SK-N-SH treated with all-trans-retinoic acid at 6 μM for 48 hours (cell line): ENCODE data around the gene RNF115.

ENCODE experiments used
- ATAC-seq: fragments of 200-7000 bp; cut with Tn5 transposase; 3 replicates; pipeline ENCODE4 v1.9.1; 2020; ENCODE audit warnings: mild to moderate bottlenecking, moderate library complexity
- ARNTL ChIP-seq: fragments of 450-650 bp; formaldehyde crosslinking; IDR thresholded peaks from 2 replicates; pipeline ENCODE4 v1.5.0; 2020; ENCODE audit warnings: low read depth, mild to moderate bottlenecking, moderate library complexity, borderline replicate concordance
- BACH2 ChIP-seq: fragments of 250-450 bp; sonication (Bioruptor Pico); IDR thresholded peaks from 2 replicates; pipeline ENCODE4 v1.9.0; 2021; ENCODE audit warnings: mild to moderate bottlenecking, borderline replicate concordance
- CSDC2 ChIP-seq: fragments of 250-450 bp; sonication (Bioruptor Pico); IDR thresholded peaks from 2 replicates; pipeline ENCODE4 v1.5.0; 2020; ENCODE audit warnings: mild to moderate bottlenecking, moderate library complexity
- CSRNP3 ChIP-seq: fragments of 250-450 bp; sonication (Bioruptor Pico); IDR thresholded peaks from 2 replicates; pipeline ENCODE4 v1.5.1; 2021; ENCODE audit warnings: mild to moderate bottlenecking, moderate library complexity
- ESRRG ChIP-seq: fragments of 250-450 bp; sonication (Bioruptor Pico); IDR thresholded peaks from 2 replicates; pipeline ENCODE4 v1.6.1; 2021; ENCODE audit warnings: mild to moderate bottlenecking
- GLIS3 ChIP-seq: fragments of 250-450 bp; sonication (Bioruptor Pico); IDR thresholded peaks from 2 replicates; pipeline ENCODE4 v1.5.0; 2020; ENCODE audit warnings: mild to moderate bottlenecking, moderate library complexity
- OSR1 ChIP-seq: fragments of 250-450 bp; sonication (Bioruptor Pico); IDR thresholded peaks from 2 replicates; pipeline ENCODE4 v1.8.0; 2022; ENCODE audit warnings: moderate library complexity, mild to moderate bottlenecking, inconsistent platforms
- POU6F1 ChIP-seq: fragments of 250-450 bp; sonication (Bioruptor Pico); IDR thresholded peaks from 2 replicates; pipeline ENCODE4 v1.8.0; 2021; ENCODE audit warnings: low read depth, mild to moderate bottlenecking, moderate library complexity, borderline replicate concordance
- PPARA ChIP-seq: fragments of 250-450 bp; sonication (Bioruptor Pico); IDR thresholded peaks from 2 replicates; pipeline ENCODE4 v1.5.0; 2020; ENCODE audit warnings: mild to moderate bottlenecking, borderline replicate concordance
- RARB ChIP-seq: fragments of 250-450 bp; sonication (Bioruptor Pico); IDR thresholded peaks from 2 replicates; pipeline ENCODE4 v1.8.0; 2021; ENCODE audit warnings: mild to moderate bottlenecking, moderate library complexity
- SNAI2 ChIP-seq: fragments of 250-450 bp; sonication (Bioruptor Pico); IDR thresholded peaks from 2 replicates; pipeline ENCODE4 v1.5.0; 2020; ENCODE audit warnings: mild to moderate bottlenecking, moderate library complexity
- TCF4 ChIP-seq: fragments of 250-450 bp; sonication (Bioruptor Pico); IDR thresholded peaks from 2 replicates; pipeline ENCODE4 v1.8.0; 2021; ENCODE audit warnings: mild to moderate bottlenecking, moderate library complexity, borderline replicate concordance
- TOX ChIP-seq: fragments of 250-450 bp; sonication (Bioruptor Pico); IDR thresholded peaks from 2 replicates; pipeline ENCODE4 v1.8.0; 2021; ENCODE audit warnings: mild to moderate bottlenecking, moderate library complexity, borderline replicate concordance
- ZC3H10 ChIP-seq: fragments of 250-450 bp; sonication (Bioruptor Pico); IDR thresholded peaks from 2 replicates; pipeline ENCODE4 v1.5.1; 2021; ENCODE audit warnings: mild to moderate bottlenecking, moderate library complexity
- ZFP3 ChIP-seq: fragments of 250-450 bp; sonication (Bioruptor Pico); IDR thresholded peaks from 2 replicates; pipeline ENCODE4 v1.5.0; 2020; ENCODE audit warnings: mild to moderate bottlenecking, moderate library complexity
- ZFP30 ChIP-seq: fragments of 450-650 bp; formaldehyde crosslinking; IDR thresholded peaks from 2 replicates; pipeline ENCODE4 v1.5.0; 2022; ENCODE audit warnings: mild to moderate bottlenecking, moderate library complexity
- ZNF70 ChIP-seq: fragments of 450-650 bp; formaldehyde crosslinking; IDR thresholded peaks from 2 replicates; pipeline ENCODE4 v1.5.0; 2020; ENCODE audit warnings: mild to moderate bottlenecking, moderate library complexity
- ZNF8 ChIP-seq: fragments of 450-650 bp; formaldehyde crosslinking; IDR thresholded peaks from 2 replicates; pipeline ENCODE4 v1.5.0; 2020; ENCODE audit warnings: mild to moderate bottlenecking, moderate library complexity
- TF ChIP-seq, protein P1 (sequence below): fragments of 250-450 bp; sonication (Bioruptor Pico); IDR thresholded peaks from 2 replicates; pipeline ENCODE4 v1.5.1; 2020; ENCODE audit warnings: low read depth, mild to moderate bottlenecking, moderate library complexity
- TF ChIP-seq, protein P2 (sequence below): fragments of 250-450 bp; sonication (Bioruptor Pico); IDR thresholded peaks from 2 replicates; pipeline ENCODE4 v1.5.0; 2020; ENCODE audit warnings: mild to moderate bottlenecking, moderate library complexity
- TF ChIP-seq, protein P3 (sequence below): fragments of 250-450 bp; sonication (Bioruptor Pico); IDR thresholded peaks from 2 replicates; pipeline ENCODE4 v1.8.0; 2020; ENCODE audit warnings: mild to moderate bottlenecking, moderate library complexity, borderline replicate concordance

The RNF115 gene

DNA sequence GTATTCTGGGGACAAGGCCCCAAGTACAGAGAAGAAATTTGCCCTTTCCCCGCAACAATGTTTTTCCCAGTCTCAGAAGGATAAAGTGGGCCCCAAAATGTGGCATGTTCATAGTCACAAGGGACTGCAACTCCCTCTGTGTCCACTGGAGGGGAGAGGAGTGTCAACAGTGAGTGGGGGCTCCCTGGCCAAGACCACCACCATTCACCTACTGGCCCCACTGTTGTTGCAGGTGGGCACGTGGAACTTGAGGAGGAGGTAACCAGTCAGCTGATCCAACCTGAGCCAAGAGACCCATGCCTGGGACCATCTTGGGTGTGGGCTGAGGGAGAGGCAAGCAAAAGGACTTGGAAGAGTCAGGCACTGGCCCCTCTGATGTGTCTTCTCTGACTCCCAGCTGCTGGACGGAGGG lies 22.3 kb upstream of the RNF115 start:
- ATAC-seq, result peak; percentile 62
- TF ChIP-seq SNAI2 (CRISPR knock-in tag) (no peak), BACH2 (CRISPR knock-in tag) (no peak), CSRNP3 (CRISPR knock-in tag) (no peak), ZNF8 (CRISPR knock-in tag) (no peak), ESRRG (CRISPR knock-in tag) (no peak), ZFP30 (CRISPR knock-in tag) (no peak), ARNTL (CRISPR knock-in tag) (no peak)
- TF ChIP-seq, protein P1, sequence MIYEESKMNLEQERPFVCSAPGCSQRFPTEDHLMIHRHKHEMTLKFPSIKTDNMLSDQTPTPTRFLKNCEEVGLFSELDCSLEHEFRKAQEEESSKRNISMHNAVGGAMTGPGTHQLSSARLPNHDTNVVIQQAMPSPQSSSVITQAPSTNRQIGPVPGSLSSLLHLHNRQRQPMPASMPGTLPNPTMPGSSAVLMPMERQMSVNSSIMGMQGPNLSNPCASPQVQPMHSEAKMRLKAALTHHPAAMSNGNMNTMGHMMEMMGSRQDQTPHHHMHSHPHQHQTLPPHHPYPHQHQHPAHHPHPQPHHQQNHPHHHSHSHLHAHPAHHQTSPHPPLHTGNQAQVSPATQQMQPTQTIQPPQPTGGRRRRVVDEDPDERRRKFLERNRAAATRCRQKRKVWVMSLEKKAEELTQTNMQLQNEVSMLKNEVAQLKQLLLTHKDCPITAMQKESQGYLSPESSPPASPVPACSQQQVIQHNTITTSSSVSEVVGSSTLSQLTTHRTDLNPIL, result no peak

- peak; percentile 84 for ATAC-seq
- TF ChIP-seq ZNF70 (no peak; the same call in 1 of the 2 replicates), CSRNP3 (CRISPR knock-in tag) (peak; percentile 11; the same call in 1 of the 2 replicates), TOX (CRISPR knock-in tag) (peak; percentile 76), SNAI2 (CRISPR knock-in tag) (no peak), TCF4 (CRISPR knock-in tag) (no peak), GLIS3 (CRISPR knock-in tag) (no peak), ZC3H10 (CRISPR knock-in tag) (no peak), ZFP30 (CRISPR knock-in tag) (no peak), POU6F1 (peak; percentile 80; the same call in 1 of the 2 replicates), PPARA (CRISPR knock-in tag) (no peak), OSR1 (no peak; the same call in 1 of the 2 replicates), ZFP3 (CRISPR knock-in tag) (0 out of 2 replicates have a peak, but pooled peaks have one; percentile 27), ESRRG (CRISPR knock-in tag) (no peak), RARB (CRISPR knock-in tag) (peak; percentile 12; the same call in 1 of the 2 replicates), CSDC2 (no peak)
- TF ChIP-seq, protein P2, sequence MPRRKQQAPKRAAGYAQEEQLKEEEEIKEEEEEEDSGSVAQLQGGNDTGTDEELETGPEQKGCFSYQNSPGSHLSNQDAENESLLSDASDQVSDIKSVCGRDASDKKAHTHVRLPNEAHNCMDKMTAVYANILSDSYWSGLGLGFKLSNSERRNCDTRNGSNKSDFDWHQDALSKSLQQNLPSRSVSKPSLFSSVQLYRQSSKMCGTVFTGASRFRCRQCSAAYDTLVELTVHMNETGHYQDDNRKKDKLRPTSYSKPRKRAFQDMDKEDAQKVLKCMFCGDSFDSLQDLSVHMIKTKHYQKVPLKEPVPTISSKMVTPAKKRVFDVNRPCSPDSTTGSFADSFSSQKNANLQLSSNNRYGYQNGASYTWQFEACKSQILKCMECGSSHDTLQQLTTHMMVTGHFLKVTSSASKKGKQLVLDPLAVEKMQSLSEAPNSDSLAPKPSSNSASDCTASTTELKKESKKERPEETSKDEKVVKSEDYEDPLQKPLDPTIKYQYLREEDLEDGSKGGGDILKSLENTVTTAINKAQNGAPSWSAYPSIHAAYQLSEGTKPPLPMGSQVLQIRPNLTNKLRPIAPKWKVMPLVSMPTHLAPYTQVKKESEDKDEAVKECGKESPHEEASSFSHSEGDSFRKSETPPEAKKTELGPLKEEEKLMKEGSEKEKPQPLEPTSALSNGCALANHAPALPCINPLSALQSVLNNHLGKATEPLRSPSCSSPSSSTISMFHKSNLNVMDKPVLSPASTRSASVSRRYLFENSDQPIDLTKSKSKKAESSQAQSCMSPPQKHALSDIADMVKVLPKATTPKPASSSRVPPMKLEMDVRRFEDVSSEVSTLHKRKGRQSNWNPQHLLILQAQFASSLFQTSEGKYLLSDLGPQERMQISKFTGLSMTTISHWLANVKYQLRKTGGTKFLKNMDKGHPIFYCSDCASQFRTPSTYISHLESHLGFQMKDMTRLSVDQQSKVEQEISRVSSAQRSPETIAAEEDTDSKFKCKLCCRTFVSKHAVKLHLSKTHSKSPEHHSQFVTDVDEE, result no peak
- TF ChIP-seq, protein P3, sequence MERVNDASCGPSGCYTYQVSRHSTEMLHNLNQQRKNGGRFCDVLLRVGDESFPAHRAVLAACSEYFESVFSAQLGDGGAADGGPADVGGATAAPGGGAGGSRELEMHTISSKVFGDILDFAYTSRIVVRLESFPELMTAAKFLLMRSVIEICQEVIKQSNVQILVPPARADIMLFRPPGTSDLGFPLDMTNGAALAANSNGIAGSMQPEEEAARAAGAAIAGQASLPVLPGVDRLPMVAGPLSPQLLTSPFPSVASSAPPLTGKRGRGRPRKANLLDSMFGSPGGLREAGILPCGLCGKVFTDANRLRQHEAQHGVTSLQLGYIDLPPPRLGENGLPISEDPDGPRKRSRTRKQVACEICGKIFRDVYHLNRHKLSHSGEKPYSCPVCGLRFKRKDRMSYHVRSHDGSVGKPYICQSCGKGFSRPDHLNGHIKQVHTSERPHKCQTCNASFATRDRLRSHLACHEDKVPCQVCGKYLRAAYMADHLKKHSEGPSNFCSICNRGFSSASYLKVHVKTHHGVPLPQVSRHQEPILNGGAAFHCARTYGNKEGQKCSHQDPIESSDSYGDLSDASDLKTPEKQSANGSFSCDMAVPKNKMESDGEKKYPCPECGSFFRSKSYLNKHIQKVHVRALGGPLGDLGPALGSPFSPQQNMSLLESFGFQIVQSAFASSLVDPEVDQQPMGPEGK (CRISPR knock-in tag), result peak; percentile 85
- TF ChIP-seq, protein P1, result no peak
Measured at GRCh38 chr1:145845514-145846161, 21.7 kb upstream of the RNF115 start, which contains the start of gene NUDT17. TSS of gene NUDT17 (plus strand) at chr1:145845630. CDS start at chr1:145845641, 11 bp downstream.
